HG03280 (cell line): Measurements from ENCODE around the gene CSE1L.
"Not testable (repeated sequence)": the region's sequence is repeated elsewhere in the genome, so short reads cannot be mapped to it uniquely, and the experiment has no call there.

ENCODE experiments used
- ATAC-seq: cut with Tn5 transposase; IDR thresholded peaks from one replicate; pipeline ENCODE4 v1.9.1; 2021; ENCODE audit warnings: mild to moderate bottlenecking, moderate library complexity; ENCODE audit not compliant: unreplicated experiment

The CSE1L gene

DNA sequence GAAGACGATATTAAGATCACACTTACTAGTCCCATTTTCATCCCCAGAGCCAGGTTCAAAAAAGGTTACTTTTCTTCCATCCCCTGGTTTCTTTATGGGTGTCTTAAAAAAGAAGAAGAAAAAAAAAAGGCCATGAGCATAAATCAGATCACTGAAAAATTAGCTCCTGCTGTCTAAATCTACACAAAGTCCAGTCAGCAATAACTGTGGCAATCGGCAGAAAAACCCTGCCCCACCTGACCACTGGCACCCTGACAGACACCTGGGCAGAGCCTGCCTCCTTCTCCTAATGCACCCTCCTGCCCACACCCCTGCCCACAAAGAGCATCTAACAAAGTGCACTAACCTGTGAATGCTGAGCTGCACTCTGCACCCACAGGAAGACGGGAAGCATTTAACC is 72.2 kb downstream of the CSE1L start:
- no peak for ATAC-seq

DNA sequence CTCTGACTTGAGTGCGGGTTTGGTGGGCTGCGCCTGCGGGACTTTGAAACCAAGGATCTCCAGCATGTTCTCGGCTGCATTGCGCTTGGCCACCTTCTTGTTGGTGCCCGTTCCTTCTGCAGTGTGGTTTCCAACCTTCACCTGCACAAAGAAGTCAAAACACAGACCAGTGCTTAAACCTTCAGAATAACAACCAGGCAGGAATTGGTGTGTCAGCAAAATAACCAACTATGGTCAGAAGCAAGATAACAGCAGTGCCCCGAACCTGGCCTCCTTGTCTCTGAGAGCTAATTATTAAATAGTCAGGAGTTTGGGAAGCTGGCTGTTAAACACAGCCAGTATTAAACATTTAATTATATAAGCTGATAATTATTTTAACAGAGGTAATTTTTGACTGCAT is 73.9 kb downstream of the CSE1L start:
- ATAC-seq: no peak

DNA sequence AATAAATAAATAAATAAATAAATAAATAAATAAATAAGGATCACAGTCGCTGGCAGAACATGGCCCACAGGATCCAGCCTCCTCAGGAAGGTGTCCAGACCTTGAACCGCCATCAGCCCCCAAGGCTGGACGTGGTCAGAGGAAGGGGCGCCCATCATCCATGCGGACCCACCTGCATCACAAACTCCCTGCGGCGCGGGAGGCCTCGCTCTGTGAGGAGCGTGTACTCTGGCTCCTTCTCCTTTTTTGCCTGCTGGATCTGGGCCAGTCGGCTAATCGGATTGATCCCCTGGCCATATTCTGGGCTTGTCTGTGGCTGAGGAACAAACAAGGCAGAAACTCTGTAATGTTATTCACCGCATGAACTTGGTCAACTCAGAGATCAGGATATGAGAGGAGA is 76.8 kb downstream of the CSE1L start:
- no peak for ATAC-seq

DNA sequence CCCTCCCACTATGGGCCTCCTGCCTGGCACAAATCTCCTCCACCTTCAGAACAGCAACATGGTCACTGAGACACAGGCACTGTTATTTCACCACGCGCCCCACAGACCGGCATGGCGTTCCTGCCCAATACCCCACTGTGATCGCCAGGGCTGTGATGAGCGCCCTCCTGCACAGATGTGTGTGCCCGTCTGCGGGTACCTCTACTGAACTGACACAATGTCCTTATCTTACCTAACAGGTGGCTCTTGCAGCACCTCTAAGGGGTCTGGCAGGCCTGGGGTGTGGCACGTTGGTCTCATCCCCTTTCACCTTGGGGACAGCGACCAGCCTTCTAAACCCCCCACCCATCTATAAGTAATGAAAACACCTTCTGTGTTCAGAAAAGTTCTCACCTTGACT is 77.9 kb downstream of the CSE1L start:
- no peak for ATAC-seq

DNA sequence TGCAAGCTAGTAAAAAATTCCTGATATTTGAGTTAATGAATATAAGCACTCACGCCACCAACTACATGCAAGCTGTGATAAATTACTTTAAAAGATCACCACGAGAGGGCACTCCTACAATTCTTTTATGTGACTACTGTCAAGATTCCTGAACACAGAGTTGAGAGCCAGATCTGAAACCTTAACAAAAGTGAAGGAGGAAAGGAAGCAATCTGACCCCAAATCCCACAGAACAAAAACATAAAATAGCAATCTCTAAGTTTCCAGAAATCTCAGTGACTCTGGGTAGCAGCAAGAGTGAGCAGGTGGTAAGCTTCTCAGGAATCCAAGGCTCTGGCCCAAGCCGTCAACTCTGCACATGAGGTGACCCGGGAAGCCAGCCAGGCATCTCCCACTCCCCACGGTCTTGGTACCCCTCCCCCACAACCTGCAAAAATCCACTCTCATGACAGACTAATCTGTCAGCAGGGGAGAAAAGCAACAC is 86.9 kb downstream of the CSE1L start:
- ATAC-seq: no peak

DNA sequence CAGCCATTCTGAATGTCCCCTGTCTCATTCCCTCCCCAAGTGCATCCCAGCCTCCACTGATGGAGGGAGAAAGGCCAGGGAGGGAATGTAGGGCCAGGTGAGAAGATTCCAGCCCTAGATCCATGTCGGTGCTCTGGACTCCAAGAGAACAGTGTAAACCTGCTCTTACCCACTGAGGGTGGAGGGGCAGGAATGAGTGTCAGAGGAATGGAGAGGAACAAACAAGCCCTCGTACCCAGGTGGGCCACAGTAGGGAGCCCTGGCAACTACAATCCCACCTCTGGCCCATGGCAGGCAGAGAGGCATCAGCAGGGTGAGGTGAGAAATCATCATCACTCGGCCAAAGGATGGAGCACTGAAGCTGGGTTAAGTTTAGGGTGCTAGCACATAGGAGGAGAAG is 87.5 kb downstream of the CSE1L start:
- ATAC-seq: no peak

DNA sequence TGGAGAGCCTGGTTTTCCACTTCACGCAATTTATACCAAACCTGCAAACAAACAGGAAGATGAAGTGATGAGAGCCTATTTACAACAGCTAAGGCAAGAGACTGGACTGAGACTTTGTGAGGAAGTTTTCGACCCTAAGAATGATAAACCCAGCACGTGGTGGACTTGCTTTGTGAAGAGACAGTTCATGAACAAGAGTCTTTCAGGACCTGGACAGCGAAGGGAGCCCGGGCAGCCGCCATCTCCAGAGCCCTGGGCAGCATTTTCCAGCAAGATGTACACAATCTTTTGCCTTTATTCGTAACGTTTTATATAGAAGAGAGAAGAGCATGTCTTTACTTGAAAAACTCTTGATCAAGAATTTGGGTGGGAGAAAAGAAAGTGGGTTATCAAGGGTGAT is 88.7 kb downstream of the CSE1L start:
- not testable (repeated sequence) for ATAC-seq

DNA sequence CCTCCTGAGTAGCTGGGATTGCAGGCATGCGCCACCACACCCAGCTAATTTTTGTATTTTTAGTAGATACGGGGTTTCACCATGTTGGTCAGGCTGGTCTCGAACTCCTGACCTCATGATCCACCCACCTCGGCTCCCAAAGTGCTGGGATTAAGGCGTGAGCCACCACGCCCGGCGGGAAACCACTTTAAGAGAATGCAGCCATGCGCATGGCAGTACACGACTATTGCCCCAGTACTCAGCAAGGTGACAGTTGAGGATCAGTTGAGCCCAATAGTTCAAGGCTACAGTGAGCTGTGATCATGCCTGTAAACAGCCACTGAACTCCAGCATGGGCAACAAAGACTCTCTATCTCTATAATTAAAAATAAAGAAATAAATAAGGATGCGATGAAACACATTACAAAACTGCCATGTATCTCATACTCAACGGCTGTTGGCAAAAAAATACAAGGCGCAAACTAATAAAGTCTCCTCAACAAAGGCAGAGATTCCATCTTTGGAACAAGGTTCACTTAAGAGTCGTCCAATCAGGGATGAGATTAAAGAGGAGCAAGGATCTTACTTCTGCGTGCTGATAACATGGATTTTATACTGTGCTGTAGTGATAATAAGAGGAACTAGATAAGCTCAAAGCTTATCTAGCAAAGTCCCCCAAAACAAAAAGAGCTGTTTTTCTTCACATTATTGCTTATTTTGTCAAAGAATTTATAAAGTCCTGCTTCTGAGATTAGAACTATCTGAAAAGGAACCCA is 90.9 kb downstream of the CSE1L start:
- ATAC-seq: no peak

DNA sequence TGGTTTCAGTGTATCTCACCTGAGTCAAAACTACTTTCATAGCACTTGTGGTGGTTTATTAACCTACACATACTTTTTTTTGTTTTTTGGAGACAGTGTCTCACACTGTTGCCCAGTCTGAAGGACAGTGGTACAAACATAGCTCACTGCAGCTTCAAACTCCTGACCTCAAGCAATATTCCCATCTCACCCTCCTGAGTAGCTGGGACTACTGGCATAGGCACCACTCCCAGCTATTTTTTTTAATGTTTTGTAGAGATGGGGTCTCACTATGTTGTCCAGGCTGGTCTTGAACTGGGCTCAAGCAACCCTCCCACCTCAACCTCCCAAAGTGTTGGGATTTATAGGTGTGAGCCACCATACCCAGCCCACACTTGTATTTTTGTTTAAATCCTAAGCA is 92.3 kb downstream of the CSE1L start:
- no peak for ATAC-seq

DNA sequence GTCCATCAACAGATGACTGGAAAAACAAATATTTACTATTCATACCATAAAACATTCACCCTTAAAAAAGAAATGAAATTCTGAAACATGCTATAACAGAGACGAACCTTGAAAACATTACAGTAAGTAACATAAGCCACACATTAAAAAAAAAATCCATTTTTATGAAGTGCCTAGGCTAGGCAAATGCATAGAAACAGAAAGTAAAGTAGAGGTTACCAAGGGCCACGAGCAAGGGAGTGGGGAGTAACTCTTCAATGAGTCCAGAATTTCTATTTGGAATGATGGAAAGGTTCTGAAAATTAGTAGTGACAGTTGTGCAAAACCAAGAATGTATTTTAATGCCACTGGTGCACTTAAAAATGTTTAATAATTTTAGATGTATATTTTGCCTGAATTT is 94.3 kb downstream of the CSE1L start:
- no peak for ATAC-seq

DNA sequence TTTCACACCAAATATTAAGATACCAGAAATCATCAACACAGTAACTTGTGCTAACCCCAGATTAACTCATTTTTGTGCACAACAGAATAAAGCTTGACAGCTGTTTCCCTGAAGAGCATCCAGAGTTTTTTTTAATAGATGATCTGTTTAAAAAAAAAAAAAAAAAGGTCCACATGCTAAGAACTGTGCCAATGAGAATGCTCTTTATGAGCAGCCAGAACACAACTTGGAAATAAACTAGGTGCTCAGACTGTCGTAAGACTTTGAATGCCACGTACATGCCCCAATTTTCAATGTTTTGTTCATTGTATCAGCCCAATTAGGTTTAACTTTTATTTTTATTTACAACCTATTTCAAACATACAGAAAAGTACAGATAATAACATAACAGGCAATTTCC is 94.7 kb downstream of the CSE1L start:
- no peak for ATAC-seq
